Natural killer cell (primary cell): ENCODE results near the gene GREB1. TPM values are rescaled to one million over a fixed set of nuclear protein-coding genes. Genes with fewer than 3 reads are reported as not detected.

Source experiments
- ATAC-seq, 3 donors: fragments of 150-1000 bp in 2 of 3; fragments of 200-7000 bp in 1 of 3; cut with Tn5 transposase; 1 replicate in 1 of 3; 2 replicates in 2 of 3; pipeline ENCODE4 v1.10.0; 2021; ENCODE audit warnings: mild to moderate bottlenecking in 2 of 3, moderate library complexity in 2 of 3
- DNase-seq, 2 donors: peaks; one replicate each; pipeline versions ENCODE4 v3.0.0 to v3.0.0-alpha.2; 2013 to 2021; ENCODE audit warnings: mixed read lengths in 1 of 2
- H3K27ac ChIP-seq: one replicate; pipeline ENCODE4 v1.5.1; 2013; ENCODE audit warnings: mild to moderate bottlenecking, low read length
- H3K27me3 ChIP-seq: one replicate; pipeline ENCODE4 v1.6.1; 2013; ENCODE audit warnings: low read length; ENCODE audit not compliant: control insufficient read depth, insufficient read depth
- H3K36me3 ChIP-seq: one replicate; pipeline ENCODE4 v1.6.1; 2013; ENCODE audit warnings: low read length; ENCODE audit not compliant: control insufficient read depth, insufficient read depth
- H3K4me1 ChIP-seq: one replicate; pipeline ENCODE4 v1.6.1; 2013; ENCODE audit warnings: low read length; ENCODE audit not compliant: control insufficient read depth, insufficient read depth
- H3K4me3 ChIP-seq: one replicate; pipeline ENCODE4 v1.5.1; 2013; ENCODE audit warnings: low read length
- H3K9me3 ChIP-seq: one replicate; pipeline ENCODE4 v1.6.1; 2013; ENCODE audit warnings: low read length; ENCODE audit not compliant: control insufficient read depth, insufficient read depth
- H3K27ac Mint-ChIP-seq, 2 donors: one replicate each; pipeline ENCODE4 v1.8.0; 2022; ENCODE audit warnings: mild to moderate bottlenecking in 2 of 2, mixed read lengths in 2 of 2, moderate library complexity in 1 of 2
- H3K27me3 Mint-ChIP-seq, 2 donors: one replicate each; pipeline ENCODE4 v1.8.0; 2022; ENCODE audit warnings: low read depth in 2 of 2, mixed read lengths in 2 of 2
- H3K36me3 Mint-ChIP-seq: one replicate; pipeline ENCODE4 v1.8.0; 2022; ENCODE audit warnings: mixed read lengths
- H3K4me1 Mint-ChIP-seq, 2 donors: one replicate each; pipeline ENCODE4 v1.8.0; 2022; ENCODE audit warnings: mixed read lengths in 2 of 2
- H3K4me3 Mint-ChIP-seq: one replicate; pipeline ENCODE4 v1.8.0; 2022; ENCODE audit warnings: mild to moderate bottlenecking, moderate library complexity, mixed read lengths
- H3K9me3 Mint-ChIP-seq, 2 donors: one replicate each; pipeline ENCODE4 v1.8.0; 2022; ENCODE audit warnings: mixed read lengths in 2 of 2
- CTCF ChIP-seq: fragments of 200-600 bp; IDR thresholded peaks from one replicate; pipeline ENCODE4 v1.8.0; 2022; ENCODE audit warnings: antibody characterized with exemption
- WGBS: methylation state at CpG from one replicate; pipeline ENCODE4 v1.1.7; 2013; ENCODE audit warnings: missing lambda C conversion rate; ENCODE audit not compliant: insufficient coverage; 5-methylcytosine and 5-hydroxymethylcytosine counted together
- intact Hi-C: fragments of 100-400 bp; cut with micrococcal nuclease; formaldehyde crosslinking; loops from one replicate; pipeline ENCODE4 v1.14.2; 2022
- total RNA-seq, 4 donors: library from RNA; stranded (reverse); fragments of 120-200 nt in 1 of 4; gene quantifications; one replicate each; pipeline versions ENCODE4 v1.2.3 to v1.2.4, GENCODE V29; 2013 to 2022

Gene GREB1
- total RNA-seq, 3 donors from 2014 or later (not counting 1 experiment from before 2014, with no cell fraction given) = 0.85 to 2.5 (median 2.4) TPM

GRCh38 chr2:11567631-11568031, 33.8 kb downstream of the GREB1 start:
- no peaks in the 10 kb centered on the region for H3K9me3 Mint-ChIP-seq
- WGBS = 92% methylated on average over 8 of the region's 8 CpGs

GRCh38 chr2:11568436-11568835, 34.6 kb downstream of the GREB1 start:
- no peak overlapping the region for H3K27ac ChIP-seq
- no peaks in the 10 kb centered on the region for H3K27me3 Mint-ChIP-seq
- DNase-seq = no peak
- no peaks in the 10 kb centered on the region for H3K36me3 ChIP-seq
- H3K9me3 ChIP-seq = no peaks in the 10 kb centered on the region
- intact Hi-C loops = no loop called here
- H3K36me3 Mint-ChIP-seq = no peaks in the 10 kb centered on the region
- no peaks in the 10 kb centered on the region for H3K27me3 ChIP-seq
- H3K4me1 ChIP-seq = no peaks in the 10 kb centered on the region
- no peak overlapping the region for H3K4me3 ChIP-seq
- no peak for ATAC-seq
- H3K9me3 Mint-ChIP-seq = no peaks in the 10 kb centered on the region
- H3K4me1 Mint-ChIP-seq = no peaks in the 10 kb centered on the region
- 92% methylated on average over 8 of the region's 10 CpGs for WGBS
- H3K4me3 Mint-ChIP-seq = no peak overlapping the region
- H3K27ac Mint-ChIP-seq = no peak overlapping the region
- TF ChIP-seq CTCF = no peak

More at GRCh38 chr2:11567631-11568031, 33.8 kb downstream of the GREB1 start:
- Mint-ChIP-seq H3K4me3 (no peak overlapping the region), H3K4me1 (no peaks in the 10 kb centered on the region), H3K27ac (no peak overlapping the region), H3K27me3 (no peaks in the 10 kb centered on the region), H3K36me3 (no peaks in the 10 kb centered on the region)
- no peaks in the 10 kb centered on the region for H3K36me3 ChIP-seq
- no peak for DNase-seq
- no peaks in the 10 kb centered on the region for H3K4me1 ChIP-seq
- H3K9me3 ChIP-seq = no peaks in the 10 kb centered on the region
- no peak for ATAC-seq
- H3K4me3 ChIP-seq = no peak overlapping the region
- intact Hi-C loops = no loop called here
- no peak for TF ChIP-seq CTCF
- no peak overlapping the region for H3K27ac ChIP-seq
- H3K27me3 ChIP-seq = no peaks in the 10 kb centered on the region

- Mint-ChIP-seq H3K27me3 (no peaks in the 10 kb centered on the region), H3K9me3 (no peaks in the 10 kb centered on the region), H3K4me3 (no peak overlapping the region), H3K4me1 (no peaks in the 10 kb centered on the region), H3K27ac (no peak overlapping the region), H3K36me3 (no peaks in the 10 kb centered on the region)
- ATAC-seq (no peak), DNase-seq (no peak)
- WGBS = 86% methylated on average over 7 of the region's 7 CpGs
- no peaks in the 10 kb centered on the region for H3K27me3 ChIP-seq
- no peak overlapping the region for H3K27ac ChIP-seq
- H3K4me1 ChIP-seq = no peaks in the 10 kb centered on the region
- intact Hi-C loops = no loop called here
- no peaks in the 10 kb centered on the region for H3K36me3 ChIP-seq
- H3K4me3 ChIP-seq = no peak overlapping the region
- H3K9me3 ChIP-seq = no peaks in the 10 kb centered on the region
- TF ChIP-seq CTCF = no peak
Observed at GRCh38 chr2:11569636-11570035, 35.8 kb downstream of the GREB1 start.

- Mint-ChIP-seq H3K4me3 (no peak overlapping the region), H3K27ac (no peak overlapping the region), H3K36me3 (no peaks in the 10 kb centered on the region), H3K4me1 (no peaks in the 10 kb centered on the region), H3K9me3 (no peaks in the 10 kb centered on the region), H3K27me3 (no peaks in the 10 kb centered on the region)
- Histone ChIP-seq H3K4me1 (no peaks in the 10 kb centered on the region), H3K27ac (no peak overlapping the region), H3K36me3 (no peaks in the 10 kb centered on the region), H3K9me3 (no peaks in the 10 kb centered on the region), H3K27me3 (no peaks in the 10 kb centered on the region), H3K4me3 (no peak overlapping the region)
- no peak for TF ChIP-seq CTCF
- ATAC-seq (no peak), DNase-seq (no peak)
- 66% methylated on average over 7 of the region's 7 CpGs for WGBS
- intact Hi-C loops = no loop called here
Observed at GRCh38 chr2:11571170-11571569, 37.3 kb downstream of the GREB1 start.
